GM12865 (cell line): ENCODE results near the gene LILRA6.
A peak's percentile ranks its signal among the peaks of the same experiment; 100 is the strongest.
"Not testable (repeated sequence)": the region's sequence is repeated elsewhere in the genome, so short reads cannot be mapped to it uniquely, and the experiment has no call there.

ENCODE experiments used
- DNase-seq: peaks from one replicate; pipeline ENCODE4 v3.0.0; 2010; ENCODE audit warnings: low read depth
- H3K4me3 ChIP-seq: 2 replicates; pipeline ENCODE4 v1.5.1; 2011; ENCODE audit warnings: mild to moderate bottlenecking, low read depth, low read length, control low read depth
- TF ChIP-seq, protein P1 (sequence below): IDR thresholded peaks from 2 replicates; pipeline ENCODE4 v1.5.1; 2011; ENCODE audit warnings: low read length, control low read depth, low read depth, inconsistent platforms; ENCODE audit not compliant: insufficient read depth; ENCODE audit errors: missing control alignments

LILRA6 gene

GRCh38 chr19:54201980-54202379 lies 40.6 kb downstream of the LILRA6 start:
- peak; percentile 61 for DNase-seq
- TF ChIP-seq, protein P1, sequence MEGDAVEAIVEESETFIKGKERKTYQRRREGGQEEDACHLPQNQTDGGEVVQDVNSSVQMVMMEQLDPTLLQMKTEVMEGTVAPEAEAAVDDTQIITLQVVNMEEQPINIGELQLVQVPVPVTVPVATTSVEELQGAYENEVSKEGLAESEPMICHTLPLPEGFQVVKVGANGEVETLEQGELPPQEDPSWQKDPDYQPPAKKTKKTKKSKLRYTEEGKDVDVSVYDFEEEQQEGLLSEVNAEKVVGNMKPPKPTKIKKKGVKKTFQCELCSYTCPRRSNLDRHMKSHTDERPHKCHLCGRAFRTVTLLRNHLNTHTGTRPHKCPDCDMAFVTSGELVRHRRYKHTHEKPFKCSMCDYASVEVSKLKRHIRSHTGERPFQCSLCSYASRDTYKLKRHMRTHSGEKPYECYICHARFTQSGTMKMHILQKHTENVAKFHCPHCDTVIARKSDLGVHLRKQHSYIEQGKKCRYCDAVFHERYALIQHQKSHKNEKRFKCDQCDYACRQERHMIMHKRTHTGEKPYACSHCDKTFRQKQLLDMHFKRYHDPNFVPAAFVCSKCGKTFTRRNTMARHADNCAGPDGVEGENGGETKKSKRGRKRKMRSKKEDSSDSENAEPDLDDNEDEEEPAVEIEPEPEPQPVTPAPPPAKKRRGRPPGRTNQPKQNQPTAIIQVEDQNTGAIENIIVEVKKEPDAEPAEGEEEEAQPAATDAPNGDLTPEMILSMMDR: no peak
- H3K4me3 ChIP-seq: peak overlapping the region; percentile 80

GRCh38 chr19:54201172-54201701 lies 41.4 kb downstream of the LILRA6 start:
- TF ChIP-seq, protein P1: no peak
- H3K4me3 ChIP-seq: peak overlapping the region; percentile 80
- no peak for DNase-seq

DNA sequence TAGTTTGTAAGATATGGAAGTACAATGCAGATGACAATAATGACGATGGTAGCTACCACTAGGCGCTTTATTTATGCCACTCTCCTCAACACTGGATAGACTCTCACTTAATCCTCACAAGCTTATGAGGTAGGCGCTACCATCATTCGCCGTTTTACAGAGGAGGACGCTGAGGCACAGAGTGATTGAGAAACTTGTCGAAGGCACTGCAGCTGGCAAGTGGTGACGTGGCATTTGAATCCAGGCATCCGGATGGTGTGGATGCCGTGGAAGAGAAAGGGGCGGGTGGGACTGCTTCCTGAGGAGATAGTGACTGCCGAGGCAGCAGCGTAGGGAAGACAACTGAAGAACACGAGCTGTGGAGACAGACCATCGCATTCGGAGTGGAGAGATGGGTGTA lies 43.2 kb downstream of the LILRA6 start:
- TF ChIP-seq, protein P1: no peak
- DNase-seq: no peak
- H3K4me3 ChIP-seq: no peak overlapping the region

- H3K4me3 ChIP-seq: no peak overlapping the region
- TF ChIP-seq, protein P1: no peak
- DNase-seq: no peak
These were observed 45.5 kb downstream of the LILRA6 start for GRCh38 chr19:54197121-54197520.

GRCh38 chr19:54196536-54196935 lies 46.1 kb downstream of the LILRA6 start:
- DNase-seq: no peak
- no peak overlapping the region for H3K4me3 ChIP-seq
- TF ChIP-seq, protein P1: no peak

GRCh38 chr19:54194463-54194862 lies 48.1 kb downstream of the LILRA6 start:
- DNase-seq, H3K4me3 ChIP-seq: not testable (repeated sequence)

DNA sequence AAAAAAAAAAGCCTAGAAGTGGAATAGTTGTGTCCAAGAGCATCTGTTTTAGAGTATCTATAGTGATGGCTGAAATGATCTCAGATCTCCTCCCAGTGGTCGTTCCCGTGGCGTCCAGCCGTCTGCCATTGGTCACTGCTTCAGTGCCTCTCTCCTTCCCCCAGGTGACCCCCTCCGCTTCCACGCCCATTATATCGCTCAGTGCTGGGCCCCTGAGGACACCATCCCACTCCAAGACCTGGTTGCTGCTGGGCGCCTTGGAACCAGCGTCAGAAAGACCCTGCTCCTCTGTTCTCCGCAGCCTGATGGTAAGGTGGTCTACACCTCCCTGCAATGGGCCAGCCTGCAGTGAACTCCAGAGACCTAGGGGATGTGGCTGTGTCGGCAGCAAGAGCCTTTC lies 49.6 kb downstream of the LILRA6 start:
- no peak for DNase-seq
- TF ChIP-seq, protein P1: no peak
- no peak overlapping the region for H3K4me3 ChIP-seq
